GM19468 (cell line): ENCODE results near the gene TRDMT1.

Source experiments
- ATAC-seq: cut with Tn5 transposase; IDR thresholded peaks from one replicate; pipeline ENCODE4 v1.9.1; 2021; ENCODE audit warnings: mild to moderate bottlenecking, moderate library complexity, moderate number of reproducible peaks; ENCODE audit not compliant: unreplicated experiment; ENCODE audit errors: extremely low read depth

Gene TRDMT1

DNA sequence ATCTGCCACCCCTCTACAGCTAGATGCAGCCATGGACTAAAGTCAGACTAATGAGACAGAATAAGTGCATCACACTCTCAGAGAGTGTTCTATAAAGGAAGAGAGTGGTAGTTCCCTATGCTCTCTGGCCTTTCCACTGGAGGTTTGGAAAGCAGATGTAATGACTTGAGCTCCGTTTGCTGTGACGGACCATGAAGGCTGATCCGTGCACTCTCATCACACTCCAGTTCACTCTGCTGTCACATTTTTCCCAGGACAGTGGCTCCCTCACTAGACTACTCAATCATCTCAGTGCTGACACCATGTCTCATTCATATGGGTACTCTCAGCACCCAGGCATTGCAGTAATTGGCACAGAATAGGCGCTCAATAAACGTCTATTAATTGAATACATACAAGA lies 20.4 kb downstream of the TRDMT1 start:
- ATAC-seq, result no peak

GRCh38 chr10:17179002-17179401 lies 22.5 kb downstream of the TRDMT1 start:
- ATAC-seq, result no peak

DNA sequence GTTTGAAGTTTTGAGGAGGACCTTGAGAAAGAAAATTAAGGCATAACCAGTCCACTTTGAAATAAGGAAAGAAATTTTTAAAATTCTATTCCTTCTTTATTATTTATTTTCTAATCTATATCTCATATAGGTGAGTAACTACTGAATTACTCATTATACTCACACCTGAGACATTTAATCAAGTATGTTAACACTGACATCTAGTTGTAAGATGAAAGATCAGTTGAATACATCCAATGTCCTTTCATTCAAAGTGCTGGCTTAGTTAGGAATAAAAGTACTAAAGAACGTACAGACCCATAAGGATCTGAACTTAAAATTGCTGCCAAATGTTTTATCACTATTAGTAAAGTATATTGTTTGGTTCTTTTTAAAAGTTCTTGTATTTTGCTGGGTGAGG lies 23.5 kb downstream of the TRDMT1 start:
- ATAC-seq, result no peak

DNA sequence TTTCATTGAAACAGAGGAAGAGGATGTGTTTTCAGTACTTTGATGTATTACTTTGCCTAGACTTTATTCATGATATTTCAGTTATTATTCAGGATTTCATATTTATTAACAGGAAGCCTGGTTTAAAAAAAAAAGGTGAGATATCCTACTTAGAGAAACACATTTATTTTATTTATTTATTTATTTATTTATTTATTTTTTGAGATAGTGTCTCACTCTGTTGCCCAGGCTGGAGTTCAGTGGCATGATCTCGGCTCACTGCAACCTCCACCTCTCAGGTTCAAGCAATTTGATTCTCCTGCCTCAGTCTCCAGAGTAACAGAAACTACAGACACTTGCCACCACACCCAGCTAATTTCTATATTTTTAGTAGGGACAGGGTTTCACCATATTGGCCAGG lies 24.5 kb downstream of the TRDMT1 start:
- no peak for ATAC-seq

DNA sequence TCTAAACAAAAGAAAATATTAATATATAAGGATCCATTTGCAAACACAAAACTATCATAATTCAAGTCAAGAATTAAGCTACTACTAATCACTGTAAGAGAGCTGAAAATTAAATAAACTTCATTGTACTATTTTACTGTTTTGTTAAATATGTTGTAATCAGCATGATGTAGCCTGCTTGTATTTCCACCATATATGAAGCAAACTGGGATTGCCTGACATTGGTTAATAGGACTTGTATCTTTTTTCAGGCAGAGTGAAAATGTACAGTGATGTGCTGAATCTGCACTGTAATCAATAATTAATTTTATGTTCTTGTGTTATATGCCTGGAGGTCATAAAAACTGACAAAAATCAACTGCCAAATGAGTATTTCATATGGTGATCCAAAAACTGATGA lies 25.4 kb downstream of the TRDMT1 start:
- ATAC-seq, result no peak

- no peak for ATAC-seq
Measured at GRCh38 chr10:17175551-17175950, 25.9 kb downstream of the TRDMT1 start.

DNA sequence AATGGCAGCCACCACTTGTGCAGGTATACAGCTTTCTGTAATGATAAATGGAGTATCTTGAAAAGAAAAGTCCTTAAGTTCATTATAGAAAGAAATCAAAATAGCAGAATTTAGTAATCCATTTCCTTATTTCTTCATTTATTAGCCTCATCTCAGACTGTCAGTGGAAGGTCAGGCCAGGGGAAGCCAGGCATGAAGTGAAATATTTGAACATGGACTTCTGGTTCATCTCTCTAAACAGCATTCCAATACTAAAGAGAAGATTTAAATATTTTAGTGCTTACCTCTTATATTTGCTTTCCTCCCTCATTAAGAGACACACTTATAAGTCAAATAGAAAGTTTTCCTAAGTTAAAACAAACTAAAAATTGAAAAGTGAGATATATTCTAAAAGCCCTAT lies 26.8 kb downstream of the TRDMT1 start:
- ATAC-seq, result no peak

- ATAC-seq, result no peak
Measured at GRCh38 chr10:17171141-17171641, 30.3 kb downstream of the TRDMT1 start.

DNA sequence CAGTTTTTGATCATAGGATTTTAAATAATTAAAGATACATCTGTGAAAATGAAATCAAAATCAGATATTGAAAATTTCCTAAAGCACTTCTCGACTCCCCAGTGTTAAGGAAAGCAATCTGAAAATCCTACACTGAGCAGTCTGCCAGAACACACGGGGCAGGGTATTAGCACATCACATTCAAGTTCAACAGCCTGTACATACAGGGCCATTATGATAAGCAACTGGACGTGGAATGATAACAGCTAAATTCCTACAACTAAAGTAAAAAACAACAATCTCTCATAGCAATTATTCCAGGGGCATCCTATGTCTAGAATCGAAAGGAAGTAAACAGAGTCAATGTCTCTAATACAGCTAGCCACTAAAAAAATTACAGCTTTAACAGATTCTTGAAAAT lies 31.7 kb downstream of the TRDMT1 start:
- no peak for ATAC-seq

DNA sequence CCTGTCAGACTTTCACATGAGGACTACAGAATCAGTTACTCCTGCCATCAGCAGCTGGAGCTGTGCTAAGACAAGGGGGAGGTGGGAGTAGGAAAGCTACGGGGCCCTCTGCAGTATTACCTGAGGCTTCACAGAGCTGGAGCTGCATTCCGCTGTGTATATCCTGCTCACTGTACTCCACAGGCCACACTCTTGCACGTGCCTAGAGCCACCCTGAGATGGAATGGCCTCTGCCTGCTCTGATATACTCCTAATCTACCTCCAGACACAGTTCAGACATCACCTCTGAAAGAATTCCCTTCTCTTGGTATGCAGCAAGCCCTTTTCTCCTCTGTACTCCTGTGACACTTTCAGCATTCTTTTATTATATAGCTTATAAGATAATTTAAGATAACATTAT lies 34.8 kb downstream of the TRDMT1 start:
- ATAC-seq, result no peak

GRCh38 chr10:17162828-17163227 lies 38.6 kb downstream of the TRDMT1 start:
- ATAC-seq, result no peak

GRCh38 chr10:17161775-17162174 lies 39.7 kb downstream of the TRDMT1 start:
- ATAC-seq, result no peak

DNA sequence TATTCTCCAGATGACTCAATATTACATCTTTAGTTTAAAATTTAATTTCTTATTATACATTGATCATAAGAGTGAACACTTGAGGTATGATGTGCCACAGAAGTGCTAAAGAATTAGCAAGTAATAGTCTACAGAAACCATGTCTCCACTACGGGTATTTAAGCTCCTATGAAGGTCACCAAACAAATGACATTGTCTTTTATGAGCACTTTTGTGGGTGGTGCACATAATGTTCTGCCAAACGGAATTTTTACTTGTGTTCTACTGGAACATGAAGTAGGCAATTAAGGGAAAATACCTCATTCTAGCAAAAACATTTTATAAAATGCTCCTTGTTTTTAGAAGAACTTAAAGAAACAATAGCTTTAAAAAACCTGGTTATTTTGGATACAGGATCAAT lies 44.4 kb downstream of the TRDMT1 start:
- ATAC-seq, result no peak

DNA sequence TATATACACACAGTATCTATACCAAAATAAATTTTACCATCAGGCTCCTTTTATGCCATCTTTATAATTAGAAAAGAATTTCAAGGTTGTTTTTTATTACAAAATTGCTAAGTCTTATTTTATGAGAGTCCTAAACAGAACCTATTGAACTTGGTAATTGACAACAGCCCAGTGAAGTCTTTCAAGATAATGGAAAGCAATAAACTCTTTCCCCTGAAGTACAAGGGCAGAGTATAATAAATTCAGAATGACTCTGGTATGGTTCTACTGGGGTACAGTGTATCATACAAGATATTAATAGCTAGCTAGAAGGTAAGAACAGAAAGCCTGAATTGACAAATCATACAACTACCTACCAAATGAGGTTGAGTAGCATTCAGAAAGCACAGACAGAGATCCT lies 45.6 kb downstream of the TRDMT1 start:
- no peak for ATAC-seq

DNA sequence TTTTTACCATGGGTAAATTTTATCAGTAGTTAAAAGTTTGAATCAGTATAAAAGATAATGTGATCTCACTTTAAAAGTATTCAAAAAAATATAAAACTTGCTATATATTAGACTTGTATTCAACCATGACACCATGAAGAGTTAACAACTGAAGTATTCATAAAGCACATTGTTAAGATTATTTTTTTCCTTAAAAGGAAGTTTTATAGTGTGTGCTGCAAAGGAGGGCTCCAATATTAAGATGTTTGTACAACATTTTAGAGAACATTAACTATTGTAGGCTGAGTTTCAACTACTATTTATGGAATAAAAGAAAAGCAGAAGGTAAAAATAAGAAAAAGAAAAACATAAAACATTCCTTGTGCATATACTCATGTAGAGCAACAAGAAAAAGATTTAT lies 47.4 kb downstream of the TRDMT1 start:
- no peak for ATAC-seq

- ATAC-seq, result no peak
Measured at GRCh38 chr10:17153321-17153720, 48.2 kb downstream of the TRDMT1 start.

- no peak for ATAC-seq
Measured at GRCh38 chr10:17151716-17152115, 49.8 kb downstream of the TRDMT1 start.

DNA sequence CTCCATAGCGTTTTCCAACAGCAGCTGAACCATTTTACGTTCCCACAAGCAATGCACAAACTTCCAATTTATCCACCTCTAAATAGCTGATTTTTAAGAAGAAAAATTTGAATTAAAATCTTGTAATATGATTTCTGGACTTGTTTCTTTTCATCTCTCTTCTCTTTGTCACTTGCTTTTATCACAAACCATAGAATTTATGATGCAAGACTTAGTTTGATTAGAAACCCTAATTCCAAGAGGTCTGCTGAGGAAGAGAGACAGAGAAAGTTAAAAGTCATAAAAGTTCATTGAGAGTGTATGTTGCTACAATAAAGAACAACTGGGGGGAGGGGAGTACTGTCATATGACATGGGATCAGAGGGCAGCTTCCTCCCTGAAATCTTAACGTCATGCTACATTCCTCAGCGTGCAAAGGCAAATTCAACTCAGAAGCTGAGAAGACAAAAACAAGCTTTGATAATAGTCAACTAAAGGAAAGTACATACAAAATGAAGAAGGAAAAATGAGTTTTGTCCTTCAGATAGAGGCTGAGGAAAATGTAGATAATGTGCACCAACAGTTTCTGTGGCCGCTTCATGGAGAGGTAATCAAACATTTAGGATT lies 53.5 kb downstream of the TRDMT1 start:
- ATAC-seq, result no peak

DNA sequence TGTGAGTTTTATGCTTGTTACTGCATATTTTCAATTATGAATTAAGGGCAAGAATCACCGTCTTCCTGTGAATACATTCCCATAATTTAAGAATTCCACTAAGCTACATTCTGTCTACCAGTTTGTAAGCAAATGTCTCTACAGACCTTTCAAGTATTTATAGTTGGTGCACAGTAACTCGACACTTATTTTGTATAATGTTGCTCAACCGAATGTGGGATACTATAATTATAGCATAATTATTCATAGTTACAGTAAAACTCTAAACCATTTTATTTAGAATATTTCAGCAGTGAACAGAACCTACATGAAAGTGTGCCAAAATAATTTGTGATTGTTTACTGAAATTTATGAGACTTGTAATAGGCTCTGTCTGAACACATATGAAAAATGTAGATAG lies 54.6 kb downstream of the TRDMT1 start:
- ATAC-seq, result no peak

- ATAC-seq, result no peak
Measured at GRCh38 chr10:17145239-17145638, 56.2 kb downstream of the TRDMT1 start.

DNA sequence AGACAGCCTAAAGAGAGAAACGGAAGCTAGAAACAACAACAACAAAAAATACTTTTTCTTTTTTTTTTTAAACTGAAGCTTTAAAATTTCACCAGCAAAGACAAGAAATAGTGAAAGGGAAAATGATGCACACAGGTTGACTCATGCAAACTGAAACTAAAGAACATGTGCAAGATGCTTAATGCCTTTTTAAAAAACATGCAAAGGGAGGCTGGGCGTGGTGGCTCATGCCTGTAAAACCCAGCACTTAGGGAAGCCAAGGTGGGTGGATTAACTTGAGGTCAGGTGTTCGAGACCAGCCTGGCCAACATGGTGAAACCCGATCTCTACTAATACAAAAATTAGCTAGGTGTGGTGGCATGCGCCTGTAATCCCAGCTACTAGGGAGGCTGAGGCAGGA lies 56.7 kb downstream of the TRDMT1 start:
- ATAC-seq, result no peak

- ATAC-seq, result no peak
Measured at GRCh38 chr10:17144032-17144431, 57.4 kb downstream of the TRDMT1 start.
